ENCODE measurements around the gene SMARCD3. TPM values are rescaled to one million over a fixed set of nuclear protein-coding genes. Genes with fewer than 3 reads are reported as not detected.

SMARCD3 gene
- total and polyA plus RNA-seq, 2 of the 8 experiments (the other 6 are each of a cell fraction or from before 2014, with no cell fraction given): 3.0 to 5.6 TPM

DNA sequence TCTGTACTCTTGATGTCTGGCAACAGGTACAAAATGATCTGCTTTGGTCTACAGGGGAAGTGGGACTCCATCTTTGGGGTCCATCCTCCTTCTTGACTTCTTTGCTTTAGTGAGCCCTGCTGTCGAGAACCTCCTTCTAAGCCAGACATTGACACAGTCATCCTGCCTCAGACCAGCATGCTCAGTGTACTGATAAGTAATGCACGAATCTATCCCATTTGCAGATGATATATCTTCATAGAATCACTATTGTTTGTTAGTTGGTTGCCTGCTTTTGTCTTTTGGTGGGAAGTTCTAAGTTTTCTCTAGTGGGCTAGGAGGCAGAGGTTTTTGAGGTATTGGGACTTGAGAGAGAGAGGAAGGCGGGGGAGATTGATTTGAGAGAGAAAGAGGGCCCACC is 47.1 kb downstream of the SMARCD3 start:
- no peak for DNase-seq (ENCODE audit: low read depth in 1 of 2, low spot score in 2 of 2)
- ChIA-PET POLR2A (ENCODE audit: partially characterized antibody) (interaction anchor here (0.6 to 2.4 kb wide), 2 partner anchors 9 to 102 kb away, joined by 3 to 13 read pairs; partner anchors contain the start of gene H2BK1), CTCF (ENCODE audit: partially characterized antibody) (interaction anchor here (1.6 kb wide), 1 partner anchor 8 kb away, joined by 3 read pairs; no protein-coding TSS in a partner anchor)
- H3K9ac ChIP-seq (replicated peaks in 1 of 4; ENCODE audit: extremely low read depth in 1 of 4, low read depth in 3 of 4, low read length in 3 of 4): no peak overlapping the region
- WGBS, 2 experiments (ENCODE audit: extremely low coverage in 1 of 2, insufficient coverage in 1 of 2, insufficient read length in 1 of 2, insufficient replicate concordance in 2 of 2, low coverage in 1 of 2, low lambda C conversion rate in 2 of 2, missing lambda C conversion rate in 1 of 2): 77% methylated on average over 3 of the region's 3 CpGs; no CpG with 5 or more reads in 1 of the 2 experiments
- no peak overlapping the region for H3K18ac ChIP-seq (ENCODE audit: extremely low read depth, low read length)
- no peak overlapping the region for H3K27ac ChIP-seq (ENCODE audit: low read depth, low read length)
- H3K27me3 ChIP-seq (replicated peaks in 1 of 4; ENCODE audit: control insufficient read depth in 3 of 4, extremely low read depth in 1 of 4, insufficient read depth in 3 of 4, low read length in 3 of 4): peaks cover 0 to 3% (median 1%) of the 10 kb centered on the region in 4 experiments; a peak in 2 of 7 replicates
- no peak overlapping the region for H4K91ac ChIP-seq (replicated peaks; ENCODE audit: insufficient read length, low read length)
- H2BK5ac ChIP-seq (ENCODE audit: low read depth, low read length): no peak overlapping the region
- no peak overlapping the region for H2BK120ac ChIP-seq (replicated peaks; ENCODE audit: low read depth, low read length)
- H3K4ac ChIP-seq (replicated peaks; ENCODE audit: insufficient read length, low read depth, low read length): no peak overlapping the region
- peaks cover 0 to 9% (median 1%) of the 10 kb centered on the region in 4 experiments; a peak in 3 of 7 replicates for H3K4me1 ChIP-seq (replicated peaks in 1 of 4; ENCODE audit: control insufficient read depth in 3 of 4, insufficient read depth in 4 of 4, low read length in 3 of 4)
- peaks cover 5% of the 10 kb centered on the region; the same call in 1 of the 2 replicates for H3K23me2 ChIP-seq (ENCODE audit: low read depth, low read length)
- no peaks in the 10 kb centered on the region for H4K20me1 ChIP-seq (replicated peaks in 1 of 2; ENCODE audit: control insufficient read depth in 1 of 2, insufficient read depth in 2 of 2, low read length in 2 of 2)
- H3K56ac ChIP-seq (replicated peaks; ENCODE audit: insufficient read length, low read depth, low read length): no peak overlapping the region
- no peaks in the 10 kb centered on the region for H3K79me2 ChIP-seq (ENCODE audit: control insufficient read depth in 1 of 2, insufficient read depth in 2 of 2, low read length in 2 of 2)
- H2BK20ac ChIP-seq (ENCODE audit: low read length): no peak overlapping the region
- no peak overlapping the region for H2AK5ac ChIP-seq (ENCODE audit: low read depth, low read length)
- H3K79me1 ChIP-seq (ENCODE audit: low read depth, low read length): no peaks in the 10 kb centered on the region
- no peak overlapping the region for H3K14ac ChIP-seq (ENCODE audit: insufficient read length)
- no peak for FAIRE-seq
- no peak overlapping the region for H3K4me2 ChIP-seq (ENCODE audit: insufficient read depth in 1 of 2, low read depth in 2 of 2, low read length in 2 of 2)
- H3K23ac ChIP-seq (ENCODE audit: insufficient read length): no peak overlapping the region
- no peak overlapping the region for H4K8ac ChIP-seq (ENCODE audit: extremely low read depth, insufficient read depth, low read length)
- H3K4me3 ChIP-seq (ENCODE audit: extremely low read depth in 1 of 4, insufficient read depth in 2 of 4, low read depth in 3 of 4, low read length in 4 of 4): no peak overlapping the region
- no peak overlapping the region for H2AFZ ChIP-seq (ENCODE audit: low read length)
- no peaks in the 10 kb centered on the region for H3K9me3 ChIP-seq (ENCODE audit: insufficient read depth in 2 of 2, low read depth in 1 of 2, low read length in 1 of 2)
- H4K5ac ChIP-seq (ENCODE audit: insufficient read length, low read depth, low read length): no peak overlapping the region
- no peak overlapping the region for H2BK15ac ChIP-seq (ENCODE audit: low read length)
- no peaks in the 10 kb centered on the region for H3K36me3 ChIP-seq (ENCODE audit: control insufficient read depth in 2 of 4, insufficient read depth in 4 of 4, low read length in 3 of 4)
- H2BK12ac ChIP-seq (ENCODE audit: low read depth, low read length): no peak overlapping the region
- TF ChIP-seq FOSL1 (IDR thresholded peaks at IDR 0.05; ENCODE audit: insufficient read depth, low read depth, low read length) (no peak), ZNF274 (IDR thresholded peaks at IDR 0.05; ENCODE audit: borderline replicate concordance, extremely low read depth, low read length) (no peak), RXRA (IDR thresholded peaks at IDR 0.05; ENCODE audit: insufficient read depth, low read depth, low read length) (no peak), ASH2L (IDR thresholded peaks at IDR 0.05; ENCODE audit: low read length) (no peak), CTBP2 (IDR thresholded peaks at IDR 0.05; ENCODE audit: borderline replicate concordance, insufficient read depth, insufficient read length, low read length) (no peak), MAFK (IDR thresholded peaks at IDR 0.05; ENCODE audit: low read depth, low read length) (no peak), BRCA1 (IDR thresholded peaks at IDR 0.05; ENCODE audit: low read depth, low read length) (no peak), POU5F1 (IDR thresholded peaks at IDR 0.05; ENCODE audit: low read depth, low read length) (no peak), CBX8 (IDR thresholded peaks at IDR 0.05; ENCODE audit: borderline replicate concordance, low read depth, low read length) (no peak), BCL11A (IDR thresholded peaks at IDR 0.05; ENCODE audit: low read depth in 2 of 2, low read length in 2 of 2) (no peak), EP300 (IDR thresholded peaks at IDR 0.05; ENCODE audit: borderline replicate concordance in 1 of 2, low read depth in 2 of 2, low read length in 2 of 2) (no peak)
- TF ChIP-seq, protein P1, sequence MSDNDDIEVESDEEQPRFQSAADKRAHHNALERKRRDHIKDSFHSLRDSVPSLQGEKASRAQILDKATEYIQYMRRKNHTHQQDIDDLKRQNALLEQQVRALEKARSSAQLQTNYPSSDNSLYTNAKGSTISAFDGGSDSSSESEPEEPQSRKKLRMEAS (IDR thresholded peaks at IDR 0.05): no peak
- TF ChIP-seq, protein P2, sequence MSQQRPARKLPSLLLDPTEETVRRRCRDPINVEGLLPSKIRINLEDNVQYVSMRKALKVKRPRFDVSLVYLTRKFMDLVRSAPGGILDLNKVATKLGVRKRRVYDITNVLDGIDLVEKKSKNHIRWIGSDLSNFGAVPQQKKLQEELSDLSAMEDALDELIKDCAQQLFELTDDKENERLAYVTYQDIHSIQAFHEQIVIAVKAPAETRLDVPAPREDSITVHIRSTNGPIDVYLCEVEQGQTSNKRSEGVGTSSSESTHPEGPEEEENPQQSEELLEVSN (IDR thresholded peaks at IDR 0.05): no peak

All from H1 (cell line).